HG03280 (cell line): ENCODE data around the gene KLK14.

Experiments used
- ATAC-seq: cut with Tn5 transposase; IDR thresholded peaks from one replicate; pipeline ENCODE4 v1.9.1; 2021; ENCODE audit warnings: mild to moderate bottlenecking, moderate library complexity; ENCODE audit not compliant: unreplicated experiment

KLK14 gene

GRCh38 chr19:51086153-51086850, 3.6 kb upstream of the KLK14 start:
- no peak for ATAC-seq

GRCh38 chr19:51084505-51084904, 1.8 kb upstream of the KLK14 start:
- ATAC-seq, result no peak

- no peak for ATAC-seq
Measured at GRCh38 chr19:51083783-51084182, 1.1 kb upstream of the KLK14 start.

GRCh38 chr19:51083181-51083580, 494 bp upstream of the KLK14 start:
- ATAC-seq, result no peak

GRCh38 chr19:51081476-51081875, 1.2 kb downstream of the KLK14 start:
- no peak for ATAC-seq

- no peak for ATAC-seq
Measured at GRCh38 chr19:51079481-51080110, 3.1 kb downstream of the KLK14 start.

- ATAC-seq, result no peak
Measured at GRCh38 chr19:51078731-51079130, 4.0 kb downstream of the KLK14 start.

GRCh38 chr19:51078104-51078503, 4.6 kb downstream of the KLK14 start:
- ATAC-seq, result no peak

- ATAC-seq, result no peak
Measured at GRCh38 chr19:51076631-51077213, 6.0 kb downstream of the KLK14 start.

- no peak for ATAC-seq
Measured at GRCh38 chr19:51075998-51076397, 6.7 kb downstream of the KLK14 start.

- ATAC-seq, result no peak
Measured at GRCh38 chr19:51071095-51071405, 11.6 kb downstream of the KLK14 start.

- ATAC-seq, result no peak
Measured at GRCh38 chr19:51070334-51071094, 12.2 kb downstream of the KLK14 start.

GRCh38 chr19:51066393-51067186, 16.1 kb downstream of the KLK14 start:
- no peak for ATAC-seq

- ATAC-seq, result no peak
Measured at GRCh38 chr19:51065221-51065960, 17.3 kb downstream of the KLK14 start.

GRCh38 chr19:51064534-51065220, 18.0 kb downstream of the KLK14 start, which contains the start of gene KLK13:
Gene KLK13 (minus strand): TSS chr19:51065092. CDS start chr19:51065067, 25 bp downstream.
- ATAC-seq, result no peak

- no peak for ATAC-seq
Measured at GRCh38 chr19:51063664-51064063, 19.0 kb downstream of the KLK14 start.

- no peak for ATAC-seq
Measured at GRCh38 chr19:51060973-51061372, 21.7 kb downstream of the KLK14 start.

- ATAC-seq, result no peak
Measured at GRCh38 chr19:51060336-51060735, 22.4 kb downstream of the KLK14 start.

GRCh38 chr19:51059715-51060114, 23.0 kb downstream of the KLK14 start:
- ATAC-seq, result no peak

- no peak for ATAC-seq
Measured at GRCh38 chr19:51055866-51056265, 26.8 kb downstream of the KLK14 start.
